HG02798 (cell line): ENCODE data around the gene CUTC.
A peak's percentile ranks its signal among the peaks of the same experiment; 100 is the strongest.
"Not testable (repeated sequence)": the region's sequence is repeated elsewhere in the genome, so short reads cannot be mapped to it uniquely, and the experiment has no call there.

Experiments used
- ATAC-seq: cut with Tn5 transposase; IDR thresholded peaks from one replicate; pipeline ENCODE4 v1.9.1; 2021; ENCODE audit warnings: mild to moderate bottlenecking; ENCODE audit not compliant: unreplicated experiment, poor library complexity

CUTC gene, protein sequence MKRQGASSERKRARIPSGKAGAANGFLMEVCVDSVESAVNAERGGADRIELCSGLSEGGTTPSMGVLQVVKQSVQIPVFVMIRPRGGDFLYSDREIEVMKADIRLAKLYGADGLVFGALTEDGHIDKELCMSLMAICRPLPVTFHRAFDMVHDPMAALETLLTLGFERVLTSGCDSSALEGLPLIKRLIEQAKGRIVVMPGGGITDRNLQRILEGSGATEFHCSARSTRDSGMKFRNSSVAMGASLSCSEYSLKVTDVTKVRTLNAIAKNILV

DNA sequence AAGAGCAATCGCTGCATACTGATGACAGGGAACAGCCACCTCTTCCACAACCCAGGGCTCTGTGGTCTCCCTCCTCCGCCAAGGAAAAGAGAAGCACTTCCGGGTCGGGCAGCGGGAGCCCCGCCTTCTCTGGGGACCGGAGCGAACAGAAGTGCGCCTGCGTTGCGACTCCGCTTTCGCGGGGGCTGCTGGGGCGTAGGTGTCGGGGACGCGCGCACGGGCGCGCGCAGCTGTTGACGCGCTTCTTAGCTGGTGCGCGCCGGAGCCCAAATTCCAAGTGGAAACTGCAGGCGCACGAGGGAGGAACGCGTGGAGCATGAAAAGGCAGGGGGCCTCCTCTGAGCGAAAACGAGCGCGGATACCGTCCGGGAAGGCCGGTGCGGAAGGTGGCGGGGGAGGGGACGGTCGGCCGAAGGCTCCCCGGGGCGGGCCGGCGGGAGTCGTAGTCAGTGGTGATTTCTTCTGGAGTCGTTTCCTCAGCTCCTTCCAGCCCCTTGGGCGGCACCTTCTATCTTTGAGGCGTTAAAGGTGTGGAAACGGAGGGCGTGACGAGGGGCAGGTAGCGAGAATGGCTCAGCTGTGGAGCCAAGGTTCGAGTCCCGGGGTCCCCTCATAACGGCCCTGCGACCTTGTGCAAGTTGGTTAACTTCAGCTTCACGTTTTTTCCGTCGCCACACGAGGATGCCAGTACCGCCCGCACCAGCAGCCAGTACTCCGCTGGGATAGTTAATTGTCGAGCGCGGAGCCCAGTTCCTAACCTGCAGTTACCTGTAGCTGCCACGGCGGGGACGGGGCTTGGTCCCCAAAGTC is at the start of gene CUTC, which contains the start of gene COX15:
TSS of gene CUTC (plus strand) at position 202 of the 810 bp plus-strand sequence. CDS start at position 317, 115 bp downstream.
TSS of gene COX15 (minus strand) at position 95 of the 810 bp plus-strand sequence. CDS start at position 17, 78 bp downstream.
- ATAC-seq: peak; percentile 92

DNA sequence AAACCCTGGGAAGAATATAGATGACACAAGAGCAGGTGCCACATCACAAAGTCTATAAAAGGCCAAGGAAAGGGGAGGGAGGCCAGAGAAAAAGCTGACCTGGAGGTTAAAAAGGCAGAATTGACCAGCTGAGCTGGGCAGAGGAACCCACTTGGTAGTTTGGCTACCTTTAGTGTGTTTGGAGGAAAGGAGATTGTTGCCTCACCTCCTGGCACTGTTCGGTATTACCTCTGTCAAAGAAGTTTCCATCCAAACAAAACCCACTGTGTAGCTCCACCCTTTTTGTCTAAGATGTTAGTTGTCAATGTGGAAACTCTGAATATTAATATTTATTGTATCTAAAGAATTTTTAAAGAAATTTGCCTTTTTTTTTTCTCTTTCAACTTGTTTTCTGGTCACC is 49.3 kb upstream of the CUTC start:
- ATAC-seq: no peak

DNA sequence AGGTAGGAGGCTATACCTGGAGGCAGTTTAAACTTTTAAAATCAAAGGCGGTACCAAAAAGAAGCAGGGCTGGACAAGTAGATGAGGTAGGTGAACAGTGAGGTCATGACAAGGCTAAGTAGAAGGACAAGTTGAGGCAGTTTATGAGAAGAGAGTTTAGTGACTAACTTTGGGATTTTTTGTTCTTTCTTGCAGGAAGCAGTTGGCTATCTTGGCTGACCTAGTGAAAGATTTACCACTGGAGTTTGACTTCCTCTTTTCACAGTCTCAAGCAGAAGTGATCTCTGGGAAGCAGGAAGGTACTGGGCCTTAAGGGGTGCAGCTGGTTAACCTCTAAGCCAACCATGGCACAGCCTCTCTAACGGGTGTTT is 46.5 kb upstream of the CUTC start:
- peak; percentile 83 for ATAC-seq

DNA sequence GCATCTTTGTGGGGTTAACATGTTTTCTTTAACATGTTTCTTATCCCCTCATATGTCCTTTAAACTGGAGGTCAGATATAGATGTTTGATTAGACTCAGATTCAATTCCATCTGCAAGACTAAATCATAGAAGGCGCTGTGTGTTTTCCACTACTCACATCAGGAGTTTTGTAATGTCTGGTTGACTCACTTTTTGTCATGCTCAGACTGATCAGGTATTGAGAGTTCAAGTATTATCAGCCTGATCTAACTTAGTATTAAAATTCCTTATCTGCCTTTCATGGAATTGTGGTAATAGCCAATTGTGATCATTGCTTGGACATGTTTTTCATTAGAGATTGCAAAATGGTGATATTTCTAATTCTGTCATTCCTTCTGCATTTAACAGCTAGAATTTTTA is 42.6 kb upstream of the CUTC start:
- ATAC-seq: no peak

DNA sequence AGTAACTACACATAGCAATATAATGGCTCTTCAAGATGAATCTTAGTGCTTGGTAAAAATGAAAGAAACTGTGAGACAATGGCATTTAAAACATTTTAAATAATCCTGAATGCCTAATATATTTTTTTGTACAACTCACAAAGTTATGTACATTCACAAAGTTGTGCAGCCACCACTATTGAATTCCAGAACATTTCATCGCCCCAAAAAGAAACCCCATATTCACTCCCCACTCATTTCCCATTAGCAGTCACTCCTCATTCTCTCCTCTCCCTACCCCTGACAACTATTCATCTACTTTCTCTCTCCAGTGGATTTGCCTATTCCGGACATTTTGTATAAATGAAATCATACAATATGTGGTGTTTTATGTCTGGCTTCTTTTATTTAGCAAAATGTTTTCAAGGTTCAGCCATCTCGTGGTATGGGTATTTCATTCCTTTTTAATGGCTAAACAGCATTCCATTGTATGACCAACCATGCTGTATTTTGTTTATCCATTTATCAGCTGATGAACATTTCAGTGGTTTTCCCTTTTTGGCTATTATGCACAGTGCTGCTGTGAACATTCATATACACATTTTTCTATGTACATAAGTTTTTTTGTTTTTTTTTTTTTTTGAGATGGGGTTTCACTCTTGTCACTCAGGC is 38.0 kb upstream of the CUTC start:
- ATAC-seq: no peak

DNA sequence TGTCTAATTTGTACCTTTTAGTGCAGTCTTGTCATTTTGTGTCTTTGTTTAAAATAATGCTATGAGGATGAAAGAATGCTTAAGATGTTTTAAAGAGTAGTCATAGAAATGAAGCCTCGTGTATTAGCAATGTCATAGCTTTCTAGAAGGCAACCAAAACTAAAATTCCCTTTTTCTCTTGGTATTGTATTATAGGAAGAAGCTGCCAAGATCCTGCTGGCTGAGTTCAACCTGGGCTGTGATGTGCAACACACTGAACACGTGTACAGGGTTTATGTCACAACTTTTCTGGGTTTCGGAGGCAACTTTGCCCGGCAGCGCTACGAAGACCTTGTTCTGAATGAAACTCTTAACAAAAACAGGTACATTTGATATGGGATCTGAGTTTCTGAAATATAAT is 36.3 kb upstream of the CUTC start:
- no peak for ATAC-seq

DNA sequence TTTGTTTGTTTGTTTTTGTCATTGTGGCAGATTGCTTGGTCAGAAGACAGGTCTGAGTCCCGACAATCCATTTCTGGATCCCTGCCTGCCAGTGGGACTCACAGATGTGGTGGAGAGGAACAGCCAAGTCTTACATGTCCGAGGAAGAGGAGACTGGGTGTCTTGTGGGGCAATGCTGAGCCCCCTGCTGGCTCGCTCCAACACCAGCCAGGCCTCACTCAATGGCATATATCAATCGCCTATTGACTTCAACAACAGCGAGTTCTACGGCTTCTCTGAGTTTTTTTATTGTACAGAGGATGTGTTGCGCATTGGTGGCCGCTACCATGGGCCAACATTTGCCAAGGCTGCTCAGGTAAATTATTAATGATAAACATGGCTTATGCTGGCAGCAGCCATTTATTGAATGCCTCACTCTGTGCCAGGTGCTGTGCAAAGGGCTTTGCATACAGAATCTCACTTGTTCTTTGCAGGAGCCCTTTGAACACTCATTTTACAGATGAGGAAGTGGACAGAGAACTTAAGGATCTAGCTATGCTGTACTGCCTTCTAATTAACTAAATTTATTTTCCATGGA is 33.4 kb upstream of the CUTC start:
- no peak for ATAC-seq

DNA sequence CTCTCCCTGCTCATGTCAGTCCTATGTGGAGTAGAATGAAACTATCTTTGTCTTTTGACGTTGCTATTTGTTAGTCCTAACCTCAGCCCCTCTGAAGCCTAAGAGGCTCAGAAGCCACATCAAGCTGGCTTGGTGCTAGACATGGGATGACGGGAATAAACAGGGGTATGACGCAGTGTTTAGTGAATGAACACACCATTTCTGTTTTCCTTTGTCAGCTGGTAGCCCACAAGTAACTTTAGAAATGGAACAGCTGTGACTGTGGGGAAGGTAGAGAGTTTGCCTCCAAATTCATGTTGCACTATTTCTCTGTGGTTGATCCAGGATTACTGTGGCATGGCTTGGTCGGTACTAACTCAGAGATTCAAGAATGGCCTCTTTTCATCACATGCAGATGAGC is 31.4 kb upstream of the CUTC start:
- no peak for ATAC-seq

DNA sequence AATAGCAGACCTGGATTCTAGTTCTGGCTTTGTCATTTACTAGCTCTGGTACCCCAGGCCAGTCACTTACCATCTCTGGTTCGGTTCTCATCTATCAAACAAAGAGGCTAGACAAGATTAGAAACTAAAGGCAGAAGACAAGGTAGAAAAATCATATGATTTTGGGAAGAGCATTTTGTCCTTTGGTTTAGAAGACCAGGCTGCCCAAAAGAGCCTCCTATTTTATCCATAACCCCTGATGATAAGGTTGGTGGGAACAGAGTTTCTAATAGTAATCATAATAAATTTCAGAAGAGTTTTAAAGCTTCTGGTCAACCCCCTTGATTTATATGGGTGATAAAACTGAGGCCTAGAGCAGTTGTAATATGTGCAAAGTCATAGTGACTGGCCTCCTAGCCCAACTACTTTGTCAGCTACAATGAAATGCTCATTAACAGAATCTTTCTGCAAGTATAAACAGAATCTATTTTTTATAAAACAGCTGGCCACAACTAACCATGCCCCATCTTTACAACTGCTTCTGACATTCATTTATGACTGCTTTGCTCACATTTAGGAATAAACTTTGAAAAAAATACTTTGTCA is 23.5 kb upstream of the CUTC start:
- ATAC-seq: no peak

DNA sequence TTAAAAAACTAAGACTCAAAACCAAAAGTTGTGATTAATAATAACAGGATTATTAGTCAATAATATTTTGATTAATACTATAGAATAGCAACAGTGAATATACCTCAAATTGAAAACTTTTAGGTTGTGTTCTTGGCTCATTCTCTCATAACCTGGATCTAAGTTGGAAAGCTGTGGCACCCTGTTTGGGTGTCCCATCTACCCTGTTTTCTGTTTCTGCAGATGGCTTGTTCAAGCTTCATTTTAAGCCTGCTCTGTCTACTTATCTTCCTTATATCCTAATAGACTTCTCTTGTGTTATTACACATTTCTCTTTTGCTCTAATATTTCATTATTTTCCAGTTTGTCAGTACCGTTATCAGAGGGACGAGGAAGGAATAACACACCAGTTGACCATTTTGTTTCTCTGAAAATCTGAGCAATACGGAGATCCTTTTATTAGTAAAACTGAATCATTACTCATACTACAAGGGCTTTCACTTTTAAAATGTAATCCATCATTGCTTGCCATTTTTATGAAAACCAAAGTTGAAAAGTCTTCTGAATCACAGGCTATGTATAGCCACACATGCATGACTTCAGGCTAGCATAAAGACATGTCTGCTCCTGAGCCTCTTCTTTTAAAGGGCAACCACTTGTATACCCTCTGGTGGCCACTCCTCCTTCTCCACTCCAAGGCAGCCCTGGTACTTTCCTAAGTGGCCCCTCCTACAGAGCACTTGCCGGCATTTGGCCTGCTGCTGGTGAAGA is 22.4 kb upstream of the CUTC start:
- ATAC-seq: peak; percentile 78

DNA sequence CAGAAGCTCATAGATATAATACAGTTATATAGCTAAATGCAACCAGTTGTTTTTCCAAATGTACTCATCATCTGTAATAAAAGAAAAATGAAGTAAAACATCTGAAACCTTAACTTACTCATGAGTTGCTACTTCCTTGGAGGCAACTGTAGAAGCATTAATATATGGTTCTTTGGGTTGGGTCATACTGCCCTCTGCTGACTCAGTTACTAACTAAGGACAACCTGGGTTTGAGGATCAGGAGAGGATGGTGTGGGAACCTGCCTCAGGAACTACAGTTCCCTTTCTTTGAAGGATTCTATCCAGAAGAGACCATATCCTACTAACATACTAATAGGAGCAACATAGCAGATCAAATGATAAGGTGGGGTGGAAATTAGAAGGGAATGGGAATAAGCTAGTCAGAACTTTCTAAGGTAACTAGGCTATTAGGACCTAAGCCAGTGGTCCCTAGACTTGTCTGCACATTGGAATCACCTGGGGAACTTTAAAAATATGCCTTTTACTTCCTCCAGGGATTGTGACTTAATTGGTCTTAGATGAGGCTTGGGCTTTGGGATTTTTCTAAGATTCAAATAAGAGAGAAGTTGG is 20.8 kb upstream of the CUTC start:
- ATAC-seq: no peak

DNA sequence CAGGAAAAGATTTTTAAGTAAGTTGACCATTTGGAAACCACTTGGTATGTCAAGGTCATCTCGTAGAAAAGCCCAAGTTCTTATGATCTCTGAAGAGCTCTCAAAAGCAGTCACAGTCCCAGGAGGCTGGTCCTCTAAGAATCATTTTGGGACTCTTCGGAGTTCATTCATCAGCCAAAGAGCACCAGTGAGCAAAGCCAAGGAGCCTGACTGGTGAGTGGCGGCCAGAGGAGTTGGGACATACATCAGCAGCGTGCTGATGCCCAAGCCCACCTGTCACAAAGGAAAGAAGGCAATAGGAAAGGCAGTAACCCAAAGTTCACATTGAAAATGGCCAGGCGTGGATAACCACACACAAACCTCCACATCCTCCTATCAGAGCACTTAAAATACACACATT is 17.6 kb upstream of the CUTC start:
- ATAC-seq: no peak

DNA sequence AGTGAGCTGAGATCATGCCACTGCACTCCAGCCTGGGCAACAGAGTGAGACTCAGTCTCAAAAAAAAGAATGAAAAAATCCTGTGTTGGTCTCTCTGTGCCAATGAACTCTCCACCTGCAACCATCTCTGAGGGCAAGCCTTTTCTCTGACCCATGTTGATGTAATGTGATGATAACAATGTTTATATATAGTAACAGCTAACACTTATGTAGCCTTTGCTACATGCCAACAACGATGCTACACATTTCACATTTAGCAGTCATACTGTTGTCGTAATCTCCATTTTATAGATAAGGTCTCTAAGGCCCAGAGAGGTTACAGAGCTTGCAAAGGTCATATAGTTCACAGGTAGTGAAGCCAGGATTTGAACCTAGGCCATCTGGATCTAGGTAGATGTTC is 11.6 kb upstream of the CUTC start:
- no peak for ATAC-seq

DNA sequence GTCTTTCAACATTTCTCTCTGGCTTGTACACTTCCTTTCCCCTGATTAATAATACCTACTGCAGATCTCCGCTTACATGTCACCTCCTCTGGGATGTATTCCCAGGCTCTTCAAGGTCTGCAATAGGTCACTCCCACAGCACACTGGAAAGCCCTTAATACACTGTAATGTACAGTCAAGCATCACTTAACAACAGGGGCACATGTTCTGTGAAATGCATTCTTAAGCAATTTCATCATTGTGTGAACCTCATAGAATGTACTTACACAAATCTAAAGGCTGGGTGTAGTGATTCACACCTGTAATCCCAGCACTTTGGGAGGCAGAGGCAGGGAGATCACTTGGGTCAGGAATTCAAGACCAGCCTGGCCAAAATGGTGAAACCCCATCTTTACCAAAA is 2.0 kb upstream of the CUTC start:
- ATAC-seq: no peak

DNA sequence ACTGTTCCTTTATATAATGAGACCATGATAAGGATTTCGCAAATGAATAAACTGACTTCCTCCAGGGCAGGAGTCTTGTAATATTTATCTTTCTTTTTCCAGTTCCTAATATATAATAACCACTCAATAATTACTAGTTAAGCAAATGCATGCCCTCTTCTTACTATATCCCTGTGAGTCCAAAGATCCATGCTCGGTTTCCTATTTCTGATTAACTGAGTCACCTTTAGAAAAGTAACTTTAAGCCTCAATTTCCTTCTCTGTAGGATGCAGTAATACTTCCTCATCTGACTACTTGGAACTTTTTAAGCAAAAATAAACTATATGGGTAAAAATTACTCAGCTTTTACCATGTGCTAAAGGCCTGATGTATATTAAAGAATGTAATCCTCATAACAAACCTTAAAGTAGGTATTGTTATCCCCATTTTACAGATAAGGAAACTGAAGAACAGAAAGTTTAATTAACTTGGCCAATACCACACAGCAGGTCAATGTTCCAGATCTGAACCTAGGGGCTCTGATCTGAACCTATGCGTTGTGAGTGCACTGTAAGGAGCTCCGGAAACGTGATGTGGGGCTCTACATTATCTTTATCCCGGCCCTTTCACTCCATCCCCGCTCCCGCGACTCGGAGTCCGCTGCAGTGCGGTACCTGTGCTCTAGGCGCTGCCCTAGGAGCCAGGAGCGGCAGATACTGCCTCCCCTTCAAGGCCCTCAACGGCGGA is 565 bp upstream of the CUTC start:
- ATAC-seq: peak; percentile 29

DNA sequence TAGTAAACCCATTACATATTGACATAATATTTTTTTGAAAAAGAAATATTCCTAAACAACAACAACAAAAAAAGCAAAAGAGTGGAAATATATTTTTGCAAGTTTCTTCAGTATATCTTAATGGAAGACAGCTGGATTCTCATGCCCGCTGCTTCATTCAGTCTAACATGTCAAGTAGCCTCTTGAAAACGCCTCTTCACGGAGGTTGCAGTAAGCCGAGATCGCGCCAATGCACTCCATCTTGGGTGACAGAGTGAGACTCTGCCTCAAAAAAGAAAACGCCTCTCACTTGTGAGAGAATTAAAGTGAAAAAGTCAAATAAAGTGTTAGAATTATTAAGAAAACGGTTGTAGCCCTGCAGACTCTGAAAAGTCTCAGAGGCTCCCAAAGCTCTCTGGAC is 1.3 kb downstream of the CUTC start:
- ATAC-seq: no peak

DNA sequence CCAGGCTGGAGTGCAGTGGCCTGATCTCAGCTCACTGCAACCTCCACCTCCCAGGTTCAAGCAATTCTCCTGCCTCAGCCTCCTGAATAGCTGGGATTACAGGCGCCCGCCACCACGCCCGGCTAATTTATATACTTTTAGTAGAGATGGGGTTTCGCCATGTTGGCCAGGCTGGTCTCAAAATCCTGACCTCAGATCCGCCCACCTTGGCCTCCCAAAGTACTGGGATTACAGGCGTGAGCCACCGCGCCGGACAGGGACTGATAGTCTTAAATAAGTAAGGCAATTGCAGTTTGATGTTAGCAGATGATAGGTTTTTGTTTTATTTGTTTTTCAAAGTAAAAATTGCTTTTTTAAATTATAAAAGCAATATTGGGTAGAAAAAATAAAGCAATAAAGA is 2.1 kb downstream of the CUTC start:
- not testable (repeated sequence) for ATAC-seq

DNA sequence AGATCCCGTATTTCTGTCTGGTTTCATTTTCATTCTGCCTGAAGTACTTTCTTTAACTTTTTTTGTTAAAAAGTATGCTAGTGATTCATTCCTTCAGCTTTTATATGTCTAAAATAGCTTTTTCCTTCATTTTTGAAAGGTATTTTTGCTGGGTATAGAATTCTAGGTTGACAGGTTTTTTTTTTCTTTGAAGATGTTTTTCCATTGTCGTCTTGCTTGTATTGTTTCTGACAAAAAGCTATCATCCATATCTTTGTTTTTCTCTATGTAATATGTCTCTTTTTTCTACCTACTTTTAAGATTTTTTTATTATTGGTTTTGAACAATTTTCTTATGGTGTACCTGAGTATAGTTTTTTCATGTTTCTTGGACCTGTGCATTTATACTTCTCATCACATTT is 8.2 kb downstream of the CUTC start:
- no peak for ATAC-seq
